ENCODE measurements around the gene SHISA6.

Gene SHISA6

DNA sequence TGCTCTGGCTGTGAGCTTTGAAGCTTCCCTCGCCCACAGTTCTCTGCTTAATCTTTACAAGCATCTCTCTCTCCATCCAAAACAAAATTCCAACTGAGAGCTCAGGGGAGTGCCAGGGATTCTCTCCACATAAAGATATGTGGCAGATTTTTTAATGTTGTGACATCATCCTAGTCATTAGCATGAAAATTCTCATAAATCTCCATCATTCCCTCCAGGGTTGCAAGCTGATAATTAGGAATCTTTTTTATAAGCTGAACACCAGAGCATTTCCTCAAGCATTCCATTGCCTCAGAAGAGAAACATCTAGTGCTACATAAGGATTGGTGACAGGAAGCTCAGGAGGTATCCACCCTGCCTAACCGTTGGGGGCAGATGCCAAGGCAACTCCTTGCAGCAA, 274.9 kb downstream of the SHISA6 start:
- no peak for DNase-seq (ENCODE audit: low read depth, low spot score)

DNA sequence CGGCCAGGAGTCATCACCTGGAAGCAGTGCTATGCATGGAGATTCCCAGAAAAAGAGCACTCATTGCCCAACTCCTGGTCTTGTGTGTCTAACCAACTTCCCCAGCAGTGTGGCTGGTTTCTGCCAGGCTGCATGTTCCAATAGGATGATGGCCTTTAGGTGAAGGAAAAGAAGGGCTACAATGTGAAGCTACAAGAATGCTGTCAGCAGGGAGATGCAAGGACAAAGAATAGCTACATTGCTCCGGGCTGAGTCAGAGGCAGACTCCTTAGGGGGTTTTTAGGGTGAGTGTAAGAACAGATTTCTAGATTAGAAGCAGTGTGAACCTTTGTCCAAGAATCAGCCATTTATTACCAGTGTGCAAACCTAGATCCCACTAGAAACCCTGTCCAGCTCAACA, 294.2 kb downstream of the SHISA6 start:
- no peak for DNase-seq (ENCODE audit: low read depth, low spot score)

DNA sequence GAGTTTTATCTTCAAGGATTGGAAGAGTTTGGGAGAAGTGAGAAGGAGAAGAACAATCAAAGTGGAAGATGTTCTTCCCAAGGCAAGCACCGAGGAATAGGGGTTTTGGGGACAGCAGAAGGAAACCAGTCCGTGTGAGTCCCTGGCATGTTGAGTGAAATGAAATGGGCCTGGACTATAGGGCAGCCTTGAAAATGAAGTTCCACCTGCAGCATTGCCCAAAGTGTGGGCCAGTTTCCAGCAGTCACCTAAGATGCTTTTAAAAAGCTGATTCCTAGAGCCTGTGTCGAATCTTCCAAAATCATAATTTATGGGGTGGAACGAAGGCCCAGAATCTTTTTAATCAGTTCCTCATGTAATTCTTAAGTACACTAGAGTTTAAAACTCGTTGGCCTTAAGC, 297.4 kb downstream of the SHISA6 start:
- DNase-seq (ENCODE audit: low read depth, low spot score), result no peak

DNA sequence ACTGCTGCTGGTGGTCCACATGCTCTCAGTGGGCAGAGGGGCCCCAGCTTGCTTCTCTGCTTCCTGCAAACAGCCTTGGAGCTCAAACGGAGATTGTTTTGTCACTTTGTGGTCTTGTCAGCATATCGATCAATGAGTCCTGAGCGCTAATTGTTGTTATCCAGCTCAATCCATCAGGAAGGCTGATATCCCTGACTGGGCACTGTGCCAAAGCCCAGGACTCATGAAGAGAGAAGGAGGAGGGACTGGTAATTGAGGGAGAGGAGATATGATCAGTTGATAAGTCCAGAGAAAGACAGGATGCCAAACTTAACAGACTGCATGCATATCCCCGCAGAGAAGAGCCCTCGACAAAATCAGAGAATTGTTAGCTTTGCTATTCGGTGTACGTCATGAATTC, 298.6 kb downstream of the SHISA6 start:
- no peak for DNase-seq (ENCODE audit: low read depth, low spot score)

DNA sequence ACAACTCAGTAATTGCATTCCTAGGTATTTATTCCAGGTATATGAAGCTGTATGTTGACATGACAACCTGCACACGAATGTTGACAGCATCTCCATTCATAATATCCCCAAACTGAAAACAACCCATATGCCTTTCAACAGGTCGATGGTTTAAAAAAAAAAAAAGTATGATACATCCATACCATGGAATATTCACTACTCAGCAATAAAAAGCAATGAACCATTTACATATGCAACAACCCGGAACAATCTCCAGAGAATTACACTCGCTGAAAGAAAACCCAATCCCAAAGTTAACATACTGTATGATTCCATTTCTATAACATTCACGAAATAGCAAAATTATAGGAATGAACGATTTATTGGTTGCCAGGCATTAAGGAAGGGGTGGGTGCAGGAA, 304.0 kb downstream of the SHISA6 start:
- no peak for DNase-seq (ENCODE audit: low read depth, low spot score)

DNA sequence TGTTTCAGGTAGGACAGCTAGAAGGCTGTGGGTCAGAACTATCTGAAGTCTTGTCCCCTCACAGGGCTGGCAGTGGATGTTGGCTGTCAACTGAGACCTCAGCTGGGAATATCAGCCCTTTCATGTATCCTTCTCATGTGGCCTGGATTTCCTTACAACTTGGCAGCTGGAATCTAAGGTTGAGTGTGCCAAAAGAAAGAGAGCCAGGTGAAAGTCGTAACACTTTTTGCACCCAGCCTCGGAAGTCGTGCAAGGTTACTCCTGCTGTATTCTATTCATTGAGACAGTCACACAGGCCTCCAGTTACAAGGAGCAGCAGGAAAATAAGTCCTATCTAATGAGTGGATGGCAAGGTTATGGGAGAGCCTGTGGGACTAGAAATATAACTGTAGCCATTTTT, 304.7 kb downstream of the SHISA6 start:
- no peak for DNase-seq (ENCODE audit: low read depth, low spot score)

DNA sequence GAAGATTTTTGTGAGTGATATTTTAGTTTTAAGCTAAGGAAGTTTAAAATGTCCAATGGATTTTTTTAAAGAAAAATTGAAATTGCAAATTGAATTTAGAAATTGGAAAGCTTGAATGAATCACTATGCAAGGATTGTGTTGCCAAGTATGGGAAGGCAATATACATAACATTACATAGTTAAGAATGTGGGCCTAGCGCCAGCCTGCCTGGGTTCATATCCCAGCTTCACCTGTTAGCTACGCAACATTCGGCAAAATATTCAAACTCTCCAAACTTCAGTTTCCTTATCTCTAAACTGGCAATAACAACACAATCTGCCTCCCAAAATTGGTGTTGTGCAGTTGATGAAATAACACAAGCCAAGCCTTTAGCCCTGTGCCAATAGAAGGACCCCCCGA, 306.8 kb downstream of the SHISA6 start:
- no peak for DNase-seq (ENCODE audit: low read depth, low spot score)

DNA sequence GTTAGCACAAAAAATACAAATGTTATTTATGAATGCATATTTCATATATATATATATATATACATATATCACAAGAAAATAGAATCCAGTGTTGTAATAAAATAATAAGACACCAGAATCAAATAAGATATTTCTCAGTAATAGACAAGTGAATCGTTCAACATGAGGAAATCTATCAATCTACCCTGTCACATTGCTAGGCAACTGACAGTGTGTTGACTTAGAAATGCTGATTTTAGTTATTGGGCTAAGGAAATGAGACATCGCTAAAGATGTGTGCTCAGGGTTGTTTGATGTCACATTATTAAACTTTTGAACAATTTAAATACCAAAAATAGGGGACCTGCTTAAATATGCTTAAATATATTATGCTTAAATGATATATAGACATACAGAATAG, 307.4 kb downstream of the SHISA6 start:
- DNase-seq (ENCODE audit: low read depth, low spot score), result no peak

DNA sequence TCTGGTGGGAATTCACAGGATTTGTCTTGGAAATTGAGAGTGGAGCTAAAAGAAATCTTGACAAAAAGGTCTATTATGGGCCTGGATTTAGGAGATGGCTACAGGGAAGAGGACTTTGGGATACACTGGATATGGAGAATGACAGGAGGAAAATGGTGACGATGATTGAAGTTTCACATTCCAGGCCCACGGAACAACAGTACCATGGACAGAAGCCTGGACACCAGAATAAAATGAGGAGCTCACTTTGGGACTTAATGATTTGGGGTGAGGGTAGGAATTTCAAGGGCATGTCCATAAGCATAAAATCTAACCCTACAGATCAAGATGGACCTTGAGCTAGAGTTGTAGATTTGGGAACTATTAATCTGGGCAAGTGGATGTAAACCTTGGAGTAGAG, 309.4 kb downstream of the SHISA6 start:
- DNase-seq (ENCODE audit: low read depth, low spot score), result no peak

DNA sequence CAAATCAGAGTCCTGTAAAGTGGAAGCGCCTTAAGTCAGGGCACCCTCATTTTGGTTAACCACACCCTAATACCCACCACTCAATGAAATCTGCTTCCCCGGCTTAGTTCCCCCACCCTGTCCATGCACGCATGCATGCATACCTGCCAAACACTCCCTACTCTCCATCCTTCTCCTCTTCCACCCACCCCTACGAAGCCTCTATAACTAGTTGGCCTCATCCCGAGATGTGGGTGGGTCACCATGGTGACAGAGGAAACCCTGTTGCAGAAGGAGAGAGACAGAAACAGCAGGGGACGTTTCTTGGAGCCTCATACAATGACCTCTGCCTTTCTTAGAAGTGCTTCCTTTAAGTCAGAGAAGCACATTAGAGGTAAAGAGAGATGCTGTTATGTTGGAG, 310.4 kb downstream of the SHISA6 start:
- DNase-seq (ENCODE audit: low read depth, low spot score), result no peak

DNA sequence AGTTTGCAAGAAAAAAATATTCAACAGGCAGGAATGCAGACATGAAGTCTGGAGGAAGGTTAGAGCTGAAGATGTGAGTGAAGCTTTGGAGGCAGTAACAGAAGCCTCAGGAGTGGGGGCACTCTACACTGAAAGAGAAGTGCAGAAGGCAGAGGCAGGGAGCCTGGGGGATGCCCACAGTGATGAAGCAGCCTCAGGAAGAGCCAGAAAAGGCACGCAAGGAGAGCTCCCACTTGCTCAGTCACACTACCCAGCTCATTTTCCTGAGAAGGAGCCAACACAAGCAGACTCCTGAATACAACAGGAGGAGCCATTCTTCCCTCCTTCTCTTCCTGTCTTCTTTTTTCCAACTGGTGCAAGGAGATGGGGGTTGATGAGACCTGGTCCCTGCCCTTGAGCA, 312.1 kb downstream of the SHISA6 start:
- DNase-seq (ENCODE audit: low read depth, low spot score), result no peak

DNA sequence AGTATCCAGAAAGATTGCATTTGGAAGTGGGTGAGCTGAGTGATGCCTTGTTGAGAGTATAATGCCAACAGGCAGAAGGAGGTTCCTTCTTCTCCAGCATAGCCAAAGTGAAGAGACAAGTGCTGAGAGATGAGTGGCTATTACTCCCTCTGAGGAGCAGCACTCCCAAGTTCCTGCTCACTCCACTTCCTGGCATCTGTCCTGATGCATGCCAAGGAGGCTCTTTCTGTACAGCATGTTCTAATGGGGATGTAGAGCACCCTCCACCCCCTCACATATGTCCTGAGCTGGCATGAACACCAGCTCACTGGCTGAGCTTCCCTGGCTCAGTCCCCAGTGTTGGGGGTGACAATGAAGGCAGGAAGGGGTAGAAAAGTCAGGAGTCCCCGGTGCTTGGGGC, 313.0 kb downstream of the SHISA6 start:
- no peak for DNase-seq (ENCODE audit: low read depth, low spot score)

DNA sequence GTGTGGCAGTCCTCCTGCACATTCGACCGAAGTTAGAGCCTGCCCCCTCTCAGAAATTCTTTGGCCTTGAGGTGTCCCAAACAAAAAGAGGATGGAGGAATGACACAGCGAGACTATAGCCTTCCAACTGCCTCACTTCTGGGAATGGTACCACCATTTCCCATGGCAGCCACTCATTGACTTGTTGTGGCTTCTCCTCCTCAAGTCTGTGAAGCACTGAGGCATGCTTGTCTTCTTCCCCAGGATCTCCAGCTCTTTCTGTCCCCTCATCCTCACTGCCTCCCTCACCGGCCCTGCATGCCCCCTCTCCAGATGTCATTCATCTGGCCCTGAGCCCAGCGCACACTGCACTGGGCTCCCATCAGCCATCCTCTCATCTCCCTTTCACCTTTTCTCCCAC, 313.5 kb downstream of the SHISA6 start:
- DNase-seq (ENCODE audit: low read depth, low spot score), result no peak

DNA sequence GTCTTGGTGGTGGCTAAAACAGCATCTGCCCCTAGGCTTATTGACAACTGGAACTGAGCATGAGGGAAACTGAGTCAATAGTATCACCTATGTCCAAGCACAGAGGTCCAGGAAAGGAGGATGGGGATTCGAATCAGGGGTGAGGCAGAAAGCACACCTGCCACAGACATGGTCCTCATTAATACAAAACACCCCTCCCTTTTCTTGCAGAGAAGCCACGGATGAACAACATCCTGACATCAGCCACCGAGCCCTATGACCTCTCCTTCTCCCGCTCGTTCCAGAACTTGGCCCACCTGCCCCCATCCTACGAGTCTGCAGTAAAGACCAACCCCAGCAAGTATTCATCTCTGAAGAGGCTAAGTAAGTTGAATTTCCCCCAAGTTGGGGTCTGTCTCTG, 314.5 kb downstream of the SHISA6 start:
- DNase-seq (ENCODE audit: low read depth, low spot score), result no peak

DNA sequence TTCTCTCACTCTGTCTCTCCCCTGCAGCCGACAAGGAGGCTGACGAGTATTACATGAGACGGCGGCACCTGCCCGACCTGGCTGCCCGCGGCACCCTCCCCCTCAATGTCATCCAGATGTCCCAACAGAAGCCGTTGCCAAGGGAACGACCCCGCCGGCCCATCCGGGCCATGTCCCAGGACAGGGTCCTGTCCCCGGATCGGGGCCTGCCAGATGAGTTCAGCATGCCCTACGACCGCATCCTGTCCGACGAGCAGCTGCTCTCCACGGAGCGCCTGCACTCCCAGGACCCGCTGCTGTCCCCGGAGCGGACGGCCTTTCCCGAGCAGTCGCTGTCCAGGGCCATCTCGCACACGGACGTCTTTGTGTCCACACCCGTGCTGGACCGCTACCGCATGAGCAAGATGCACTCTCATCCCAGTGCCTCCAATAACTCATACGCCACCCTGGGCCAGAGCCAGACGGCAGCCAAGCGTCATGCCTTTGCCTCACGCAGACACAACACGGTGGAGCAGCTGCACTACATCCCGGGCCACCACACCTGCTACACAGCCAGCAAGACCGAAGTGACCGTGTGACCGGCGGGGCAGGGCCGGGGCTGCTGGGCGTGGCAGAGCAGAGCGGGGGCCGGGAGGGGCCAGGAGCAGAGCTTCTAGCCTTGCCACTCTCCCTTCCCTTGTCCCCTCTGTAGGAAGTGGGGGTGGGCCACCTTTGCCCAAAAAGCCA, 316.9 kb downstream of the SHISA6 start:
- no peak for DNase-seq (ENCODE audit: low read depth, low spot score)

DNA sequence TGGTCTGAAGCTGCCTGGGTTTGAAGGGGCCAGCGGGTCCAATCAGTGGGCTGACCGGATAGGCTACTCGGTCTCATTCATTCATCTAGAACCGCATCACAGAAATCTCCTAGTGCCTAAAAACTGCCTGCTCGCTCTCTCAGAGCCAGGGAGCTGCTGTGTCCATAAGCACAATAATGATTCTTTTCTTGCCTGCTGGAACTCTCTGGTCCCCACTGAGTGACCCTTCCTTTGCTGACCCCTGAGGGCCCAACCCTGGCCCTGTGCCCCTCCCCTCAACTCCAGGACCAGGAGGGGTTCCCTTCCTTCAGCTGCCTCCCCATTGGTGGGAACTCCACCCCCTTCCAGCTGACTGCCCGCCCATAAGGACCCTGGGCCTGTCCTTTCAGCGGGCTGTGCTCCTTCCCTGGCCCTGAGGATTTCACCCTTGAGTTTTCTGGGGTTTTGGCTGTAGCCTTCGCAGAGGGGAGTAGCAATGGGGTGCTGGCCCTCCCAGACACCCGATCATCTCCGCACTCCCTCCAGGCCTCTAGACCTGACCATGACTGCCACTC, 317.7 kb downstream of the SHISA6 start:
- no peak for DNase-seq (ENCODE audit: low read depth, low spot score)

DNA sequence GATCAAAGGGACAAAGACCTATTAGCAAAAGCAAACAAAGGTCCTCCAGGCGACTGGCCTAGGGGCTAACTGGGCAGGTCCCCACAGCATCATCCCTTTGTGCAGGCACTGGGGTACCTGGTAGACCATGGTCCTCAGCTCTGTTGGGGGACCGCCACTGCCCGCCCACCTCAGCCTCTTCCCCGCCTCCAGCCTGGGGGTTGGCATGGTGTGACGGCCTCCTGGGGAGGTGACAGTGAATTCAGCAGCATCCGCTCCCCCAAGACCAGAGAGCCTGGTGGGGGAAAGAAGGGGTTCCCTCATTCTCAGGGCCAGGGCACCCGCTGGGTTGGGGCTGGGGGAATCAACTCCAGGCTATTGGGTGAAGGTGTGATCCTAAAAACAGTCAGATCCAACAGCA, 318.6 kb downstream of the SHISA6 start:
- DNase-seq (ENCODE audit: low read depth, low spot score), result no peak

DNA sequence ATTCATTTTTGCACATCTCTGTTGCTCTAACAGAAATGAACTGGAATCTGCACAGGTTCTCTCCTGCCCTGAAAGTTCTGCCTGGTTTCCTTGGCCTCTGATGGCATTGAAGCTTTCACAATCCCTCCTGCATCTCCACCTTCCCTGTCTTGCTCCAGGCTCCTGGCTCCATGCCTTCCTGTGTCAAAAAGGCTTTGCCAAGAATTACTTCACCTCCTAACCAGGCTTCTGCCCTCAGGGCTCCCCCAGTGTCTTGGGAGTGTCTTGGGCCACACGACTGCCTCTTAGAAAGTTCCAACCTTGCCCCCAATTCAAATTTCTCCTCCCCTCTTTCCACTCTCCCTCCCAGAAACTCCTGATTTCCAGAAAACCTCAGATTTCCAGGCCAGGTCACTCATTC, 320.3 kb downstream of the SHISA6 start:
- no peak for DNase-seq (ENCODE audit: low read depth, low spot score)

DNA sequence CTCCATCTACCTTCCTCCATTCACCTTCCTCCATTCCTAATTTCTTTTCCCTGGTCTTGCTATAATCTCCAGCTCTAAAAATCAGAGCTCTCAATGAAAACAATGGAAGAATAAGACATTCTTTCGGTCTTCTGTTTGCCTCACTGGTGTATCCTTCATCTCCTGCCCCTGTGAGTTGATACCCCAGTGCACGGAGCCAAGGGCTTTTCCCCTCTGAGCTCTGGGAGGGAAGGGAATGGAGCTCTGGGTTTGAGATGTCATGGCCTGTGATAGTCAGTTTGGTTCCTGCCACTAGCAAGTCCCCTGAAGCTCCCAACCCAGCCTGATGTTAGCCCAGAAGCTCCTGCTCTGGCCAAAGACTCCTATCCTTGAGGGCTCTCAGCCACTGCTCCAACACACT, 320.7 kb downstream of the SHISA6 start:
- DNase-seq (ENCODE audit: low read depth, low spot score), result no peak

DNA sequence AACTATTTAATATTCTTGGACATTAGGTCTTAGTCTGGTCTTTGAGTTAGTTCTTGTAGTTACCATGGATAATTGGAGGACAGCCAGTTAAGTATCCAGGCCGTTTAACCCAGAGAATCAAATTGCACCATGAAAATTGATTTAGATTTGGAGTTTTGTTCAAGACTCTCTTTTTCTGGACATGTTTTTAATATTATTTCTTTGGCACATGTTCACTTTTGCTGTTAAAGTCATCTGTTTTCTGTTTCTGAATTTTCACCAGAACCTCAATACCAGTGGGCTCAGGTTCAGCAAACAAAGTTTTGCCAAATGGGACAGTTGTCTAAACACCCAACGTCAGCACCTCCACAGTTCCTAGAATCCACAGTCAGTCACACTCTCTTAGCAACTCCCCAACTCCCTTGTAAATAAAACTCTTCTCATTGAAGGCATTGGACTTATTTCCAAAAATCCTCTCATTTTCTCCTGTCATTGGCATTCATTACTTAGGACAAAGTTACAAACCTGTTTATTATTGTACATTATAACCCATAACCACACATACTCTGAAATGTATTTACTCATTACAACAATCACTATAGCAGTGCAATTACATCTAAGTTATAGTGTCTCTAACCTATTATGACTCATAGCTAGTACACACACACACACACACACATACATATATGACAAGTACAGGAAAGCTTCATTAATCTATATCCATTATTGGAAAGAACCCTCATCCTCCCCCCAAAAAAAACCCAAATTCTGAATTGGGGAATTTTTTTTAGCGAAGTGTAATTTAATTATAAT, 323.8 kb downstream of the SHISA6 start:
- no peak for DNase-seq (ENCODE audit: low read depth, low spot score)

DNA sequence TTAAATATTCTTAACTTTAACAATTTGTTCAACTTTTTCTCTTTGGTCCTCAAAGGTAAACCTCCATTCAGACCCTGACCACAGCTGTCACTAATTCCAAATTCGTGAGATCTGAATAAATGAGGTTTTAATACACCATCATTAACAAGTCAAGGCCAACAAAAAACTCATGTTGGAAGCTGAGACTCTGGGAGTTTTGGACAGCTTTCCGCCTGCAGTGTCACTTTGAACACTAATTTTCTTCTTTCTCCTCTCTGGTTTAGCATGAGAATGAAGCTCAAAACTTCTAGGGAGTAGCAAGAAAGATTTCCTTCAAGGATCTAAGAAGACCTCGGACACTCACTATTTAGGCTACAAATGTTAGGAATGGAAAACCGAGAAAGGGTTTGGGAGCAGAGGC, 324.6 kb downstream of the SHISA6 start:
- no peak for DNase-seq (ENCODE audit: low read depth, low spot score)

DNA sequence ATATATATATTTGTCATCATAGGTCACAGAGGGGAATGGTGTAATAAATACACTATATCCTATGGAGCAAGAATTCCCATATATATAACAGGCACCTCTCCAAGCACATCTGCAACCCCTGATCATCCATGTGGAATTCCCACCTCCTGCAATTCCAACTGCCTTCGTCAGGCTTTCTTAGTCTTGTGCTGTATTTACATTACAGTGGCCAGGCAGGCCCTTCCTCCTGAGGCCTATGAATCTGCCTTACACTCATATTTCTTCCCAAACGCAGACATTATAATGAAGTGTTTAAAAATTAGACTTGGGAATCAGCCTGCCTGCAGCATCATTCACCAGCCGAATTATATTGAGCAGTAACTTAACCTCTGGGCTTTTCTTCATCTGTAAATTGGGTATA, 338.0 kb downstream of the SHISA6 start:
- no peak for DNase-seq (ENCODE audit: low read depth, low spot score)

DNA sequence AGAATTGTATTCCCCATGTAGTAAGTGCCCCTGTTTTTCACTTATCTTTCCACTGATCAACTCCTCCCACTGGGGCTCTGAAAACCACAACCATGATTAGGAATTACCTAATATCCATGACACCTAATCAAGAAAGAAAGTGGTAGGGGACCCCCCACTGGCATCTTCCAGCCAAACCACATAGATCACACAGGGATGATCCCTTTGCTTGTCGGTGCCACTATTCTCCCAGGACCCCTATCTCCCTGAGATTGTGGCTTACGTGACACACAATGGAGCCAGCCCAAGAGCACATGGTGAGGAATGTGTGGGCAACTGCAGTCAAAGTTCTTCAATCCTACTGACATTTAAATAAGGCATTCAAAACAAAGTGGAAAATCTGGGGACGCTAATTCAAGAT, 339.7 kb downstream of the SHISA6 start:
- no peak for DNase-seq (ENCODE audit: low read depth, low spot score)
